Adrenal gland (tissue), 5 donors: ENCODE results near the gene OR4E1.

Experiments
- POLR2A ChIP-seq, 2 donors: fragments of 450-650 bp; IDR thresholded peaks; one replicate each; pipeline ENCODE4 v1.6.1; 2017; ENCODE audit warnings: antibody characterized with exemption in 2 of 2, mild to moderate bottlenecking in 2 of 2, moderate library complexity in 1 of 2
- TF ChIP-seq, protein P1 (sequence below), 6 experiments: fragments of 450-650 bp in 4 of 6; fragments of 200-600 bp in 2 of 6; sonication (generic) in 1 of 6; IDR thresholded peaks; 1 replicate in 5 of 6; 2 replicates in 1 of 6; pipeline versions ENCODE4 v1.5.1 to v1.8.0; 2016 to 2021; ENCODE audit warnings: antibody characterized with exemption in 6 of 6, mild to moderate bottlenecking in 2 of 6, moderate library complexity in 1 of 6
- donor health status: DM: no; HTN: no; CAD: no.

DNA sequence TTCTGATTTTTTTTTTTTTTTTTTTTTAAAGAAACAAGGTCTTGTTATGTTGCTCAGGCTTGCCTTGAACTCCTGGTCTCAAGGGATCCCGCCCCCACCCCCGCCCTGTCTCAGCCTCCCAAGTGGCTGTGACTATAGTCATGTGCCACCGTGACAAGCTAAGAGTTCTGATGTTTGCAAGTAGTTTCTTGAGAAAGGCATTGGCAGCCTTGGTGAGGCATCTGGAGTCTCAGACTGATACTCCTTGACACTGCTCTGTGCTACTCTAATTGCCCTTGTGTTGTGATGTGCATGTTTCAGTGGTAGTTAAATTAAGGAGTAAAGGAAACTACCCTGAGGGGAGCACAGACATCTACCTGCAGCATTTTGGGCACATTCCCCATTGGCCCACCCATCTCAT lies 46.2 kb upstream of the OR4E1 start:
- TF ChIP-seq, protein P1, sequence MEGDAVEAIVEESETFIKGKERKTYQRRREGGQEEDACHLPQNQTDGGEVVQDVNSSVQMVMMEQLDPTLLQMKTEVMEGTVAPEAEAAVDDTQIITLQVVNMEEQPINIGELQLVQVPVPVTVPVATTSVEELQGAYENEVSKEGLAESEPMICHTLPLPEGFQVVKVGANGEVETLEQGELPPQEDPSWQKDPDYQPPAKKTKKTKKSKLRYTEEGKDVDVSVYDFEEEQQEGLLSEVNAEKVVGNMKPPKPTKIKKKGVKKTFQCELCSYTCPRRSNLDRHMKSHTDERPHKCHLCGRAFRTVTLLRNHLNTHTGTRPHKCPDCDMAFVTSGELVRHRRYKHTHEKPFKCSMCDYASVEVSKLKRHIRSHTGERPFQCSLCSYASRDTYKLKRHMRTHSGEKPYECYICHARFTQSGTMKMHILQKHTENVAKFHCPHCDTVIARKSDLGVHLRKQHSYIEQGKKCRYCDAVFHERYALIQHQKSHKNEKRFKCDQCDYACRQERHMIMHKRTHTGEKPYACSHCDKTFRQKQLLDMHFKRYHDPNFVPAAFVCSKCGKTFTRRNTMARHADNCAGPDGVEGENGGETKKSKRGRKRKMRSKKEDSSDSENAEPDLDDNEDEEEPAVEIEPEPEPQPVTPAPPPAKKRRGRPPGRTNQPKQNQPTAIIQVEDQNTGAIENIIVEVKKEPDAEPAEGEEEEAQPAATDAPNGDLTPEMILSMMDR (IDR thresholded peaks at IDR 0.05), result no peak
- TF ChIP-seq POLR2A (IDR thresholded peaks at IDR 0.05), result no peak
